HepG2 (cell line): ENCODE results near the gene SULT6B1. TPM values are rescaled to one million over a fixed set of nuclear protein-coding genes. Genes with fewer than 3 reads are reported as not detected.

ENCODE experiments used
- AKAP8 ChIP-seq: sonication (generic); formaldehyde crosslinking; IDR thresholded peaks from 2 replicates; pipeline ENCODE4 v1.5.1; 2020; ENCODE audit warnings: mild to moderate bottlenecking, missing genetic modification reagents
- DMTF1 ChIP-seq: sonication (generic); formaldehyde crosslinking; IDR thresholded peaks from 2 replicates; pipeline ENCODE4 v1.4.0; 2020; ENCODE audit warnings: mild to moderate bottlenecking, missing genetic modification reagents
- FIP1L1 ChIP-seq: fragments of 200-400 bp; formaldehyde crosslinking; IDR thresholded peaks from 2 replicates; pipeline ENCODE4 v1.6.1; 2018; ENCODE audit warnings: low read depth, mild to moderate bottlenecking, low read length, moderate library complexity, borderline replicate concordance; ENCODE audit not compliant: insufficient read depth
- FOXK1 ChIP-seq: sonication (generic); formaldehyde crosslinking; IDR thresholded peaks from 2 replicates; pipeline ENCODE4 v1.4.0; 2020; ENCODE audit warnings: low read depth, missing genetic modification reagents, borderline replicate concordance
- GPBP1L1 ChIP-seq: sonication (generic); formaldehyde crosslinking; IDR thresholded peaks from 2 replicates; pipeline ENCODE4 v1.5.0; 2020; ENCODE audit warnings: mild to moderate bottlenecking, missing genetic modification reagents
- KLF11 ChIP-seq: IDR thresholded peaks from 2 replicates; pipeline ENCODE4 v1.6.1; 2016; ENCODE audit warnings: missing compliant biosample characterization
- KMT2A ChIP-seq: sonication (generic); formaldehyde crosslinking; IDR thresholded peaks from 2 replicates; pipeline ENCODE4 v1.4.0; 2020; ENCODE audit warnings: missing genetic modification reagents
- PHB2 ChIP-seq: fragments of 450-650 bp; IDR thresholded peaks from 2 replicates; pipeline ENCODE4 v1.6.1; 2018; ENCODE audit not compliant: partially characterized antibody
- PRMT3 ChIP-seq: sonication (generic); formaldehyde crosslinking; IDR thresholded peaks from 2 replicates; pipeline ENCODE4 v1.8.1; 2022; ENCODE audit warnings: low read depth, mild to moderate bottlenecking, moderate library complexity, missing genetic modification reagents, borderline replicate concordance
- PTBP1 ChIP-seq: fragments of 200-400 bp; formaldehyde crosslinking; IDR thresholded peaks from 2 replicates; pipeline ENCODE4 v1.6.1; 2018; ENCODE audit warnings: low read length, low read depth; ENCODE audit not compliant: poor library complexity, severe bottlenecking
- SMAD3 ChIP-seq: sonication (generic); formaldehyde crosslinking; IDR thresholded peaks from 2 replicates; pipeline ENCODE4 v1.4.0; 2020; ENCODE audit warnings: missing genetic modification reagents
- SMAD9 ChIP-seq: sonication (generic); formaldehyde crosslinking; IDR thresholded peaks from 2 replicates; pipeline ENCODE4 v1.5.1; 2020; ENCODE audit warnings: mild to moderate bottlenecking, missing genetic modification reagents
- SOX13 ChIP-seq, 3 experiments: fragments of 450-650 bp in 1 of 3; sonication (generic) in 1 of 3; formaldehyde crosslinking in 1 of 3; IDR thresholded peaks in 2 of 3; conservative IDR thresholded peaks in 1 of 3; 2 replicates each; pipeline versions ENCODE4 v1.5.0 to v1.6.1; 2016 to 2020; ENCODE audit warnings: antibody characterized with exemption in 1 of 3, mild to moderate bottlenecking in 1 of 3, missing compliant biosample characterization in 1 of 3, missing genetic modification reagents in 1 of 3, moderate library complexity in 1 of 3
- TOPORS ChIP-seq: sonication (generic); formaldehyde crosslinking; IDR thresholded peaks from 2 replicates; pipeline ENCODE4 v1.8.0; 2023; ENCODE audit warnings: mild to moderate bottlenecking, missing genetic modification reagents
- ZEB1 ChIP-seq: IDR thresholded peaks from 2 replicates; pipeline ENCODE4 v1.6.1; 2012; ENCODE audit warnings: mild to moderate bottlenecking, low read depth, inconsistent platforms; ENCODE audit not compliant: insufficient replicate concordance
- ZNF264 ChIP-seq: sonication (generic); formaldehyde crosslinking; IDR thresholded peaks from 2 replicates; pipeline ENCODE4 v1.4.0; 2020; ENCODE audit warnings: missing genetic modification reagents
- ZNF484 ChIP-seq: sonication (generic); formaldehyde crosslinking; IDR thresholded peaks from 2 replicates; pipeline ENCODE4 v1.5.1; 2020; ENCODE audit warnings: mild to moderate bottlenecking, low read depth, missing genetic modification reagents, borderline replicate concordance
- ZNF564 ChIP-seq: sonication (generic); formaldehyde crosslinking; IDR thresholded peaks from 2 replicates; pipeline ENCODE4 v1.8.1; 2023; ENCODE audit warnings: mild to moderate bottlenecking, missing genetic modification reagents
- ZNF629 ChIP-seq: sonication (generic); formaldehyde crosslinking; conservative IDR thresholded peaks from 2 replicates; pipeline ENCODE4 v1.5.0; 2020; ENCODE audit warnings: missing genetic modification reagents
- ZNF891 ChIP-seq: sonication (generic); formaldehyde crosslinking; IDR thresholded peaks from 2 replicates; pipeline ENCODE4 v1.5.0; 2020; ENCODE audit warnings: mild to moderate bottlenecking, missing genetic modification reagents
- polyA plus RNA-seq, 8 experiments: library from polyadenylated mRNA; depleted of rRNA in 3 of 8; stranded (reverse) in 7 of 8; unstranded in 1 of 8; fragments of >200 nt; fragmentation: Illumina TruSeq in 4 of 8; extraction: Trizol in 4 of 8; gene quantifications; 2 replicates each; pipeline versions ENCODE4 v1.2.1 to v1.2.3, GENCODE V29; 2011 to 2016; ENCODE audit warnings: low read depth in 4 of 8, missing spikeins in 1 of 8, mixed read lengths in 1 of 8; ENCODE audit not compliant: insufficient read depth in 1 of 8
- total RNA-seq, 5 experiments: library from RNA; depleted of rRNA; stranded (reverse); fragments of >200 nt; fragmentation: Illumina TruSeq; extraction: Trizol; gene quantifications; 2 replicates each; pipeline ENCODE4 v1.2.3, GENCODE V29; 2016; ENCODE audit warnings: low read depth in 1 of 5
- TF ChIP-seq, protein P1 (sequence below): IDR thresholded peaks from 2 replicates; pipeline ENCODE4 v1.6.1; 2012; ENCODE audit warnings: low read length, improper control_type of control experiment

Gene SULT6B1
- total and polyA plus RNA-seq, 2 of the 13 experiments (the other 11 are each of a cell fraction or from before 2014, with no cell fraction given): not detected

DNA sequence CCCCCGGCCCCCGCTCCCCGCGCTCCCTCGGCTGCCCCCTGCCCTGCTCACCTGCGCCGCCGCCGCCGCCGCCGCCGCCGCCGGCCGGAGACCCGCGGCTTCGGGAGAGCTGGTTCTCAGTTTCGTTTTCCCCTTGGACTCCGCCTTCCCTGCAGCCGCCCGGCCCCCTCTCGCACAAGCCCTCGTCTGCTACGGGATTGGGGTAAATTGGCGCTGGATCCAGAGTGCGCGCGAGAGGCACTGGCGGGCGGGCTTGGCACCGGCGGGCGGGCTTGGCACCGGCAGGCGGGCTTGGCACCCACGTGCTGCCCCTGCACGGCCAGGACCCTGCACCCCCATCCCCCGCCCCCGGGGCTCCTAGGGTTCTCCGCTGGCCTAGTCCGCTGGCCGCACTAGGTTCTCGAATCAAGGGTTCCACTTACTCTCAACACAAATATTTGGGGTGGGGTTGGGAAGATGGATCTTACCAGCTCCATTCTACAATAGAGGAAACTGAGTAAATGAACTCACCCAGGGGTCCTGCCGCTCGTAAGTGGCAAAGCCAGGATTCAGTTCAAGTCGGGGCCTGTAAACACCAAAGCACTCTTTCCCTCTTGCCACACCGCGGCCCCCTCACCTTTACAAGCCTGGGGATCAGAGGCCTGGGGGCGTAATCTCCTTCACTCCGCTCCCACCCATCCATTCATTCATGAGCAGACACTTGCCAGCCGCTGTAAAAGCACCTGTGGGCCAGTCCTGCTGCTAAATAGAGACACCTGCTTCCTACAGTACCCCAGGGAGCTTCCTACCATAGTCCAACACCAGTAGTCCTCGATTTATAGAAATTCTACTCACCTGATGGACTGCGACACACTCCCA, 31.4 kb downstream of the SULT6B1 start, which contains the start of gene EIF2AK2 (continued):
- TF ChIP-seq, protein P1, sequence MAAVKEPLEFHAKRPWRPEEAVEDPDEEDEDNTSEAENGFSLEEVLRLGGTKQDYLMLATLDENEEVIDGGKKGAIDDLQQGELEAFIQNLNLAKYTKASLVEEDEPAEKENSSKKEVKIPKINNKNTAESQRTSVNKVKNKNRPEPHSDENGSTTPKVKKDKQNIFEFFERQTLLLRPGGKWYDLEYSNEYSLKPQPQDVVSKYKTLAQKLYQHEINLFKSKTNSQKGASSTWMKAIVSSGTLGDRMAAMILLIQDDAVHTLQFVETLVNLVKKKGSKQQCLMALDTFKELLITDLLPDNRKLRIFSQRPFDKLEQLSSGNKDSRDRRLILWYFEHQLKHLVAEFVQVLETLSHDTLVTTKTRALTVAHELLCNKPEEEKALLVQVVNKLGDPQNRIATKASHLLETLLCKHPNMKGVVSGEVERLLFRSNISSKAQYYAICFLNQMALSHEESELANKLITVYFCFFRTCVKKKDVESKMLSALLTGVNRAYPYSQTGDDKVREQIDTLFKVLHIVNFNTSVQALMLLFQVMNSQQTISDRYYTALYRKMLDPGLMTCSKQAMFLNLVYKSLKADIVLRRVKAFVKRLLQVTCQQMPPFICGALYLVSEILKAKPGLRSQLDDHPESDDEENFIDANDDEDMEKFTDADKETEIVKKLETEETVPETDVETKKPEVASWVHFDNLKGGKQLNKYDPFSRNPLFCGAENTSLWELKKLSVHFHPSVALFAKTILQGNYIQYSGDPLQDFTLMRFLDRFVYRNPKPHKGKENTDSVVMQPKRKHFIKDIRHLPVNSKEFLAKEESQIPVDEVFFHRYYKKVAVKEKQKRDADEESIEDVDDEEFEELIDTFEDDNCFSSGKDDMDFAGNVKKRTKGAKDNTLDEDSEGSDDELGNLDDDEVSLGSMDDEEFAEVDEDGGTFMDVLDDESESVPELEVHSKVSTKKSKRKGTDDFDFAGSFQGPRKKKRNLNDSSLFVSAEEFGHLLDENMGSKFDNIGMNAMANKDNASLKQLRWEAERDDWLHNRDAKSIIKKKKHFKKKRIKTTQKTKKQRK: no peak
- TF ChIP-seq KMT2A (CRISPR knock-in tag) (peak; percentile 94), FIP1L1 (no peak), GPBP1L1 (CRISPR knock-in tag) (no peak), SMAD9 (CRISPR knock-in tag) (no peak), PTBP1 (no peak), SMAD3 (CRISPR knock-in tag) (no peak), DMTF1 (CRISPR knock-in tag) (no peak), KLF11 (CRISPR knock-in tag) (no peak; the same call in 1 of the 2 replicates), AKAP8 (CRISPR knock-in tag) (no peak), PRMT3 (no peak), ZNF484 (CRISPR knock-in tag) (no peak), PHB2 (no peak), SOX13 (IDR thresholded peaks at IDR 0.05) (no peak), SOX13 (CRISPR knock-in tag; conservative IDR thresholded peaks at IDR 0.05 in 1 of 2, IDR thresholded peaks at IDR 0.05 in 1 of 2) (no peak), ZNF264 (CRISPR knock-in tag) (no peak), ZNF629 (no peak), ZEB1 (no peak), ZNF891 (CRISPR knock-in tag) (no peak), TOPORS (CRISPR knock-in tag) (peak; percentile 89), ZNF564 (CRISPR knock-in tag) (no peak), FOXK1 (CRISPR knock-in tag) (no peak)
